Measurements from ENCODE around the gene ROBO1. TPM values are rescaled to one million over a fixed set of nuclear protein-coding genes. Genes with fewer than 3 reads are reported as not detected.

The ROBO1 gene
- total and polyA plus RNA-seq, 2 of the 8 experiments (the other 6 are each of a cell fraction or from before 2014, with no cell fraction given), result 51.4 to 91.0 TPM

GRCh38 chr3:78670094-78670493 lies 1097.7 kb downstream of the ROBO1 start (continued):
- TF ChIP-seq RAD21 (IDR thresholded peaks at IDR 0.05 in 1 of 2, conservative IDR thresholded peaks at IDR 0.05 in 1 of 2; ENCODE audit: low read depth in 2 of 2, low read length in 2 of 2), result no peak
- TF ChIP-seq EZH2 (IDR thresholded peaks at IDR 0.05; ENCODE audit: low read depth, low read length, severe bottlenecking), result no peak
- TF ChIP-seq POLR2AphosphoS5 (IDR thresholded peaks at IDR 0.05; ENCODE audit: low read depth, low read length), result no peak
- TF ChIP-seq E2F6 (IDR thresholded peaks at IDR 0.05), result no peak
- TF ChIP-seq SP1 (IDR thresholded peaks at IDR 0.05; ENCODE audit: low read depth, low read length), result no peak
